Upper lobe of left lung (tissue), 4 donors: ENCODE results near the gene PDSS2.

Experiments
- EP300 ChIP-seq, 4 donors: sonication (generic); formaldehyde crosslinking; IDR thresholded peaks; one replicate each; pipeline ENCODE4 v1.5.1; 2017; ENCODE audit warnings: antibody characterized with exemption in 4 of 4, control low read depth in 2 of 4
- POLR2A ChIP-seq, 4 donors: fragments of 450-650 bp; IDR thresholded peaks; one replicate each; pipeline ENCODE4 v1.5.1; 2016 to 2017; ENCODE audit warnings: antibody characterized with exemption in 4 of 4, mild to moderate bottlenecking in 2 of 4
- POLR2AphosphoS5 ChIP-seq, 2 donors: sonication (generic); formaldehyde crosslinking; IDR thresholded peaks; one replicate each; pipeline ENCODE4 v1.5.1; 2017; ENCODE audit warnings: antibody characterized with exemption in 2 of 2
- TF ChIP-seq, protein P1 (sequence below), 6 experiments: fragments of 450-650 bp in 4 of 6; fragments of 200-600 bp in 2 of 6; sonication (generic) in 2 of 6; IDR thresholded peaks; one replicate each; pipeline ENCODE4 v1.5.1; 2016 to 2019; ENCODE audit warnings: antibody characterized with exemption in 6 of 6

DNA sequence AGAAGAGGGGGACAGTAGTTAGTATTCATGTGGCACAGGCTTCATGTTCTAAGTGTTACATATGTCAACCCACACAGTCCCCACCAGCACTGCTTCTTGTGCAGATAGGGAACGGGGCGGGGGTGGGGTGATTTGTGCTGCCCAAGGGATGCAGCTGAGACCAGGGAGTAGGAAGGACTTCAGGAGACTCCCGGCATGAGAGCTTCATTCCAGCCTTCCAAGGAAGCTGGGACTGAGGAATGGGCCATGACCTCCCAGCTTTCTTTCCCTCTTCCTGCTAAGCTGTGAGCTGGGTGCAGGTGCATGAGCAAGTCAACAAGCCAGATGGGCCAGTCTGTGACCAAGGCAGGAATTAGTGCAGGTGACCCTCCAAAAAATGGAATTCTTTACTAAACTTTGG is 353.2 kb downstream of the PDSS2 start:
- no peak for TF ChIP-seq POLR2A (IDR thresholded peaks at IDR 0.05)
- TF ChIP-seq, protein P1, sequence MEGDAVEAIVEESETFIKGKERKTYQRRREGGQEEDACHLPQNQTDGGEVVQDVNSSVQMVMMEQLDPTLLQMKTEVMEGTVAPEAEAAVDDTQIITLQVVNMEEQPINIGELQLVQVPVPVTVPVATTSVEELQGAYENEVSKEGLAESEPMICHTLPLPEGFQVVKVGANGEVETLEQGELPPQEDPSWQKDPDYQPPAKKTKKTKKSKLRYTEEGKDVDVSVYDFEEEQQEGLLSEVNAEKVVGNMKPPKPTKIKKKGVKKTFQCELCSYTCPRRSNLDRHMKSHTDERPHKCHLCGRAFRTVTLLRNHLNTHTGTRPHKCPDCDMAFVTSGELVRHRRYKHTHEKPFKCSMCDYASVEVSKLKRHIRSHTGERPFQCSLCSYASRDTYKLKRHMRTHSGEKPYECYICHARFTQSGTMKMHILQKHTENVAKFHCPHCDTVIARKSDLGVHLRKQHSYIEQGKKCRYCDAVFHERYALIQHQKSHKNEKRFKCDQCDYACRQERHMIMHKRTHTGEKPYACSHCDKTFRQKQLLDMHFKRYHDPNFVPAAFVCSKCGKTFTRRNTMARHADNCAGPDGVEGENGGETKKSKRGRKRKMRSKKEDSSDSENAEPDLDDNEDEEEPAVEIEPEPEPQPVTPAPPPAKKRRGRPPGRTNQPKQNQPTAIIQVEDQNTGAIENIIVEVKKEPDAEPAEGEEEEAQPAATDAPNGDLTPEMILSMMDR (IDR thresholded peaks at IDR 0.05) = no peak
- no peak for TF ChIP-seq POLR2AphosphoS5 (IDR thresholded peaks at IDR 0.05)
- no peak for TF ChIP-seq EP300 (IDR thresholded peaks at IDR 0.05)
